Thymus (tissue), 11 donors: ENCODE results near the gene MVD. TPM values are rescaled to one million over a fixed set of nuclear protein-coding genes. Genes with fewer than 3 reads are reported as not detected.
"Not testable (repeated sequence)": the region's sequence is repeated elsewhere in the genome, so short reads cannot be mapped to it uniquely, and the experiment has no call there.

Experiments
- DNase-seq, 9 donors: peaks; one replicate each; pipeline ENCODE4 v3.0.0-alpha.2; 2013; ENCODE audit warnings: low spot score in 9 of 9, low read depth in 6 of 9, missing footprints in 1 of 9
- H3K27ac ChIP-seq, 2 donors: one replicate each; pipeline ENCODE4 v1.5.1; 2013; ENCODE audit warnings: control low read depth in 1 of 2, low read depth in 1 of 2, low read length in 1 of 2, mild to moderate bottlenecking in 1 of 2, moderate library complexity in 1 of 2
- H3K27me3 ChIP-seq, 2 donors: one replicate each; pipeline ENCODE4 v1.5.1; 2013; ENCODE audit warnings: low read length in 1 of 2; ENCODE audit not compliant: control insufficient read depth in 2 of 2, insufficient read depth in 1 of 2
- H3K36me3 ChIP-seq, 2 donors: one replicate each; pipeline ENCODE4 v1.5.1; 2013; ENCODE audit warnings: low read length in 1 of 2, mild to moderate bottlenecking in 1 of 2, moderate library complexity in 1 of 2; ENCODE audit not compliant: control insufficient read depth in 2 of 2, insufficient read depth in 2 of 2
- H3K4me1 ChIP-seq, 2 donors: one replicate each; pipeline ENCODE4 v1.5.1; 2013; ENCODE audit warnings: low read length in 2 of 2; ENCODE audit not compliant: control insufficient read depth in 2 of 2, insufficient read depth in 2 of 2
- H3K4me3 ChIP-seq, 2 donors: one replicate each; pipeline ENCODE4 v1.5.1; 2013; ENCODE audit warnings: low read length in 2 of 2, control low read depth in 1 of 2, mild to moderate bottlenecking in 1 of 2
- H3K9me3 ChIP-seq, 2 donors: one replicate each; pipeline ENCODE4 v1.5.1; 2013; ENCODE audit warnings: low read length in 1 of 2, mild to moderate bottlenecking in 1 of 2; ENCODE audit not compliant: control insufficient read depth in 2 of 2, insufficient read depth in 1 of 2
- WGBS: extraction: QIAGEN DNeasy Blood & Tissue Kit; methylation state at CpG from one replicate; pipeline ENCODE4 v1.1.7; 2013; 5-methylcytosine and 5-hydroxymethylcytosine counted together
- polyA plus RNA-seq: library from polyadenylated mRNA; stranded (reverse); fragments of 200-250 nt; gene quantifications from one replicate; pipeline ENCODE4 v1.2.3, GENCODE V29; 2013
- total RNA-seq: library from RNA; stranded (reverse); fragments of 120-200 nt; gene quantifications from one replicate; pipeline ENCODE4 v1.2.4, GENCODE V29; 2013
- donor health status: healthy.

MVD gene
- total and polyA plus RNA-seq, 2 donors: 22.1 to 30.2 TPM

GRCh38 chr16:88678224-88678979 lies 15.5 kb upstream of the MVD start:
- Histone ChIP-seq H3K27me3 (peaks cover 0 to 5% of the 10 kb centered on the region in 2 donors), H3K4me1 (peaks cover 13 to 18% of the 10 kb centered on the region in 2 donors), H3K27ac (no peak overlapping the region), H3K4me3 (no peak overlapping the region), H3K36me3 (no peaks in the 10 kb centered on the region), H3K9me3 (peaks cover 0 to 5% of the 10 kb centered on the region in 2 donors)
- DNase-seq: no peak
- WGBS: 97% methylated on average over 32 of the region's 32 CpGs

GRCh38 chr16:88677721-88678120 lies 14.8 kb upstream of the MVD start:
- DNase-seq: no peak
- 90% methylated on average over 13 of the region's 13 CpGs for WGBS
- peaks cover 0 to 5% of the 10 kb centered on the region in 2 donors for H3K27me3 ChIP-seq
- no peaks in the 10 kb centered on the region for H3K36me3 ChIP-seq
- no peak overlapping the region for H3K4me3 ChIP-seq
- H3K4me1 ChIP-seq: peaks cover 13 to 18% of the 10 kb centered on the region in 2 donors
- no peak overlapping the region for H3K27ac ChIP-seq
- H3K9me3 ChIP-seq: peaks cover 0 to 5% of the 10 kb centered on the region in 2 donors

GRCh38 chr16:88676502-88677242 lies 13.8 kb upstream of the MVD start:
- DNase-seq: no peak
- H3K4me3 ChIP-seq: no peak overlapping the region
- peaks cover 8 to 11% of the 10 kb centered on the region in 2 donors for H3K4me1 ChIP-seq
- 96% methylated on average over 22 of the region's 22 CpGs for WGBS
- H3K27ac ChIP-seq: no peak overlapping the region
- H3K9me3 ChIP-seq: peaks cover 0 to 5% of the 10 kb centered on the region in 2 donors
- no peaks in the 10 kb centered on the region for H3K27me3 ChIP-seq
- no peaks in the 10 kb centered on the region for H3K36me3 ChIP-seq

- no peak for DNase-seq
- Histone ChIP-seq H3K9me3 (peaks cover 0 to 5% of the 10 kb centered on the region in 2 donors), H3K27me3 (no peaks in the 10 kb centered on the region), H3K4me3 (no peak overlapping the region), H3K4me1 (no peaks in the 10 kb centered on the region), H3K36me3 (no peaks in the 10 kb centered on the region), H3K27ac (no peak overlapping the region)
- WGBS: 97% methylated on average over 19 of the region's 19 CpGs
These were observed 11.0 kb upstream of the MVD start for GRCh38 chr16:88673716-88674379.

- 95% methylated on average over 11 of the region's 11 CpGs for WGBS
- Histone ChIP-seq H3K36me3 (no peaks in the 10 kb centered on the region), H3K4me1 (no peaks in the 10 kb centered on the region), H3K27ac (no peak overlapping the region), H3K9me3 (peaks cover 0 to 5% of the 10 kb centered on the region in 2 donors), H3K27me3 (no peaks in the 10 kb centered on the region), H3K4me3 (no peak overlapping the region)
- DNase-seq: no peak
These were observed 9.9 kb upstream of the MVD start for GRCh38 chr16:88672776-88673175.

GRCh38 chr16:88671806-88672205 lies 8.9 kb upstream of the MVD start:
- no peaks in the 10 kb centered on the region for H3K27me3 ChIP-seq
- no peak overlapping the region for H3K27ac ChIP-seq
- no peaks in the 10 kb centered on the region for H3K36me3 ChIP-seq
- no peak overlapping the region for H3K4me3 ChIP-seq
- H3K9me3 ChIP-seq: peaks cover 0 to 2% of the 10 kb centered on the region in 2 donors
- DNase-seq: no peak
- no peaks in the 10 kb centered on the region for H3K4me1 ChIP-seq
- 97% methylated on average over 23 of the region's 23 CpGs for WGBS

GRCh38 chr16:88669980-88670379 lies 7.1 kb upstream of the MVD start:
- Histone ChIP-seq H3K4me3 (no peak overlapping the region), H3K27ac (no peak overlapping the region), H3K27me3 (no peaks in the 10 kb centered on the region), H3K4me1 (no peaks in the 10 kb centered on the region), H3K36me3 (no peaks in the 10 kb centered on the region), H3K9me3 (no peaks in the 10 kb centered on the region)
- WGBS: 97% methylated on average over 10 of the region's 10 CpGs
- DNase-seq: no peak

- WGBS: 97% methylated on average over 8 of the region's 8 CpGs
- not testable (repeated sequence) for H3K27me3 ChIP-seq
These were observed 6.6 kb upstream of the MVD start for GRCh38 chr16:88669493-88669892.

GRCh38 chr16:88667461-88667860 lies 4.6 kb upstream of the MVD start:
- DNase-seq: no peak
- Histone ChIP-seq H3K4me3 (no peak overlapping the region), H3K27ac (no peak overlapping the region), H3K36me3 (no peaks in the 10 kb centered on the region), H3K4me1 (peaks cover 0 to 8% of the 10 kb centered on the region in 2 donors), H3K9me3 (no peaks in the 10 kb centered on the region), H3K27me3 (peaks cover 0 to 9% of the 10 kb centered on the region in 2 donors)
- WGBS: 91% methylated on average over 5 of the region's 5 CpGs

More at GRCh38 chr16:88669493-88669892, 6.6 kb upstream of the MVD start:
- not testable (repeated sequence) for H3K36me3 ChIP-seq, H3K4me3 ChIP-seq, H3K4me1 ChIP-seq, H3K9me3 ChIP-seq, H3K27ac ChIP-seq, DNase-seq
